Tibial nerve (tissue), 4 donors: ENCODE results near the gene ZNF554. TPM values are rescaled to one million over a fixed set of nuclear protein-coding genes. Genes with fewer than 3 reads are reported as not detected.

Experiments used
- DNase-seq, 2 donors: peaks; one replicate each; pipeline ENCODE4 v3.0.0-alpha.2; 2019; ENCODE audit warnings: low spot score in 2 of 2
- H3K27ac ChIP-seq, 4 donors: fragments of 200-600 bp; sonication (generic) in 3 of 4; one replicate each; pipeline ENCODE4 v1.5.1; 2017 to 2019; ENCODE audit warnings: mild to moderate bottlenecking in 1 of 4
- H3K27me3 ChIP-seq, 2 donors: fragments of 200-600 bp; sonication (generic) in 1 of 2; one replicate each; pipeline versions ENCODE4 v1.5.1 to v1.6.0; 2017 to 2019
- H3K36me3 ChIP-seq, 3 donors: fragments of 200-600 bp; sonication (generic); one replicate each; pipeline ENCODE4 v1.5.1; 2018 to 2019
- H3K4me1 ChIP-seq, 4 donors: fragments of 200-600 bp; sonication (generic) in 3 of 4; one replicate each; pipeline ENCODE4 v1.5.1; 2017 to 2019
- H3K4me3 ChIP-seq, 4 donors: fragments of 200-600 bp; sonication (generic) in 3 of 4; one replicate each; pipeline ENCODE4 v1.5.1; 2017 to 2019; ENCODE audit warnings: mild to moderate bottlenecking in 1 of 4, moderate library complexity in 1 of 4
- H3K9me3 ChIP-seq, 4 donors: fragments of 200-600 bp; sonication (generic) in 3 of 4; one replicate each; pipeline ENCODE4 v1.5.1; 2017 to 2019
- EP300 ChIP-seq, 2 donors: sonication (generic); formaldehyde crosslinking; IDR thresholded peaks; one replicate each; pipeline ENCODE4 v1.6.1; 2017; ENCODE audit warnings: antibody characterized with exemption in 2 of 2, mild to moderate bottlenecking in 1 of 2
- POLR2A ChIP-seq, 2 donors: fragments of 450-650 bp; IDR thresholded peaks; one replicate each; pipeline ENCODE4 v1.6.1; 2017; ENCODE audit warnings: antibody characterized with exemption in 2 of 2, mild to moderate bottlenecking in 2 of 2, moderate library complexity in 2 of 2
- WGBS, 2 donors: methylation state at CpG; one replicate each; pipeline ENCODE4 v1.1.5; 2018; 5-methylcytosine and 5-hydroxymethylcytosine counted together
- total RNA-seq, 4 donors: library from RNA; depleted of rRNA; stranded (reverse); fragments of >200 nt; gene quantifications; one replicate each; pipeline ENCODE4 v1.1.0, GENCODE V29; 2016
- TF ChIP-seq, protein P1 (sequence below), 5 experiments: fragments of 200-600 bp in 3 of 5; fragments of 450-650 bp in 2 of 5; sonication (generic) in 3 of 5; IDR thresholded peaks; one replicate each; pipeline ENCODE4 v1.5.1; 2016 to 2019; ENCODE audit warnings: antibody characterized with exemption in 5 of 5, mild to moderate bottlenecking in 3 of 5, moderate library complexity in 2 of 5

The ZNF554 gene
- total RNA-seq, 4 donors from 2014 or later, result 4.4 to 9.0 (median 6.7) TPM

DNA sequence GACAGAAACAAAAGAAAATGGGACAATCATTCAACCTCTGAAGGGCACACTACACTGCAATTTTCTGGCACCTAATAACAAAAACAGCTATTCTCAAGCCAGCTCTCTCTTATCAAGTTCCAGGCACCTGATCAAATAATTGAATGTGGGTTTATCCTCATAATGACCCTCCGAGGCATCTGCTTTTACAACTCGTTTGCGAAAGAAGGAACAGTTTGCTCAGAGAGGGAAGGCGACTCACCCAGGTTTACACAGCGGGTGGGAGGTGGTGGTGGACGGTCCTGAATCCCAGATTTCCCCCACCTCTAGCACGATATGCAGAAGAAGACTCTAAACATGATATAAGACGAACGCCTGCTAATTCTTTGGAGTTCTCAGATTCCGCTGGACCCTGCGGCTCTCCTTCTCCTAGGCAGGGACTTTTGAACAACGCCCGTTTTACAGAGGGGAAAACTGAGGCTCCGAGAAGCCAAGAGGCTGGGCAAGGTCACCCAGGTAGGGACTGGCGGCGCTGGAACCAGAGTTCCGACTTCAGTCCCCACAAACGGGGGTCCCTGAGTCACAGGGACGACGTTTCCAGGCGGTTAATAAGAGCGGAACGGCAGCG, 37.2 kb upstream of the ZNF554 start:
- Histone ChIP-seq H3K36me3 (peaks cover 0 to 13% (median 0%) of the 10 kb centered on the region in 3 donors), H3K4me3 (peak overlapping the region; percentile 76 to 99 (median 94)), H3K27ac (peak overlapping the region; percentile 93 to 96 (median 94)), H3K4me1 (peaks cover 0 to 80% (median 47%) of the 10 kb centered on the region in 4 donors), H3K9me3 (no peaks in the 10 kb centered on the region), H3K27me3 (no peaks in the 10 kb centered on the region)
- no peak for DNase-seq
- TF ChIP-seq, protein P1, sequence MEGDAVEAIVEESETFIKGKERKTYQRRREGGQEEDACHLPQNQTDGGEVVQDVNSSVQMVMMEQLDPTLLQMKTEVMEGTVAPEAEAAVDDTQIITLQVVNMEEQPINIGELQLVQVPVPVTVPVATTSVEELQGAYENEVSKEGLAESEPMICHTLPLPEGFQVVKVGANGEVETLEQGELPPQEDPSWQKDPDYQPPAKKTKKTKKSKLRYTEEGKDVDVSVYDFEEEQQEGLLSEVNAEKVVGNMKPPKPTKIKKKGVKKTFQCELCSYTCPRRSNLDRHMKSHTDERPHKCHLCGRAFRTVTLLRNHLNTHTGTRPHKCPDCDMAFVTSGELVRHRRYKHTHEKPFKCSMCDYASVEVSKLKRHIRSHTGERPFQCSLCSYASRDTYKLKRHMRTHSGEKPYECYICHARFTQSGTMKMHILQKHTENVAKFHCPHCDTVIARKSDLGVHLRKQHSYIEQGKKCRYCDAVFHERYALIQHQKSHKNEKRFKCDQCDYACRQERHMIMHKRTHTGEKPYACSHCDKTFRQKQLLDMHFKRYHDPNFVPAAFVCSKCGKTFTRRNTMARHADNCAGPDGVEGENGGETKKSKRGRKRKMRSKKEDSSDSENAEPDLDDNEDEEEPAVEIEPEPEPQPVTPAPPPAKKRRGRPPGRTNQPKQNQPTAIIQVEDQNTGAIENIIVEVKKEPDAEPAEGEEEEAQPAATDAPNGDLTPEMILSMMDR (IDR thresholded peaks at IDR 0.05), result no peak
- no peak for TF ChIP-seq EP300 (IDR thresholded peaks at IDR 0.05)
- no peak for TF ChIP-seq POLR2A (IDR thresholded peaks at IDR 0.05)
- 1 to 2% methylated on average over 16 to 20 of the region's 24 CpGs for WGBS, 2 donors

DNA sequence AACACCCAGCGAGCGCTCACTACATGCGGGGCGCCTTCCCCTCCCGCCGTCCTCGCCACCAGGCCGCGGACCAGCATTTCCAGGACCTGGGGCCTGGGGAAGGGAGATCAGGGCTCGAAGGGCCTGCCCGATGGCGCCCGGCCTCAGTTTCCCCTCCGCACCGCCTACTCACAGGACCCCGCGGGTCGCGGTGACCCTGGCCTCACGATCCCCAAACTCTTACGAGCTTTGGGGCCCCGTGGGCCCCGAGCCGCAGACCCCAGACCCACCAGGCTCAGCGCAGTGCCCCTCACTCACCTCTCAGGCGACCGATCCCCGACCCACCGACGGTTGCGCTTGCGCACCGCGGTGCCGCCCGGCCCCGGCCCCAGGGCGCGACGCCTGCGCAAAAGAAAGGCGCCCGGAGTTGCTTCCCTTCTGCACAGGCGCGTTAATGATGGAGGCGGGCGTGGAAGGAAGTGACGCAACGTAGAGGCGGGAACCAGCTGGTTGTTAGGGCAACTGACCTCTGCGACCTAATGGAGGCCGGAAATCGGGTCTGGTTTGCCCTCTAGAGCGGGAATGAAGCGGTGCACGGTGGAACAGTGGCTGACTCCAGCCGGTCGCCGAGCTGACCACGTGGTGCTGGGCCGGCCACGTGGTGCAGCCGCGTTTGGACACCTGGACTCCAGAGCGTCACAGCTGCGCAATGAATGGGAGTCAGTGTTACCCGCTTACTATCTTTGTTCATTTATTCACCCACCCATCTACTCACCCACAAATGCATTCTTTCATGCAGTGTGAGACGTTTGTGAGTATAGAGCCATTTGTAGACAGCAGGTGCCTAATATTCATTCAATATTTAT, 36.5 kb upstream of the ZNF554 start, which contains the start of gene SGTA:
SGTA (minus strand) TSS at position 338 of the 845 bp plus-strand sequence. CDS start 14,205 bp downstream, outside the sequence.
- Histone ChIP-seq H3K36me3 (peaks cover 0 to 8% (median 0%) of the 10 kb centered on the region in 3 donors), H3K27me3 (no peaks in the 10 kb centered on the region), H3K9me3 (no peaks in the 10 kb centered on the region), H3K4me1 (peaks cover 0 to 73% (median 47%) of the 10 kb centered on the region in 4 donors), H3K4me3 (peak within 1 kb of the TSS; percentile 76 to 99 (median 94)), H3K27ac (peak within 1 kb of the TSS; percentile 93 to 96 (median 94))
- DNase-seq, result peak; percentile 97 to 99
- TF ChIP-seq, protein P1 (IDR thresholded peaks at IDR 0.05), result peak; percentile 39 to 81 (median 58)
- TF ChIP-seq EP300 (IDR thresholded peaks at IDR 0.05) (peak; percentile 93 to 99), POLR2A (IDR thresholded peaks at IDR 0.05) (peak; percentile 79 to 92)
- 1% methylated on average over 45 to 60 of the region's 68 CpGs for WGBS, 2 donors

DNA sequence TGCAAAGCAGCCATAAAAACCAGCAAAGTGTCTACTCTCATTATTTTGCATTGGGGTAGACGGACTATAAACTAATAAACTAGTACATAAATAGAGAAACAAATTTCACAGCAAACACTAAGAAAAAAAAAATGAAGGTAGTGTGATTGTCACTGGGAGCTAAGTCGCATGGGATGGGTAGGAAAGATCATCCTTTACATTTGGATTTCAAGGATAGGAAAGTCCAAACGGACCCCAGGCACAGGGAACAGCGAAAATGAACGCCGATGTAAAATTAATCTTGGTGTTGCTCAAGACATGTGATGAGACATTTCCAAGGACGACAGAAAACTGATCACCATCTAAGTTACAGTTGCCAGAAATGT, 35.9 kb upstream of the ZNF554 start:
- no peak for DNase-seq
- WGBS, 2 donors, result 74 to 77% methylated on average over 7 of the region's 7 CpGs
- H3K9me3 ChIP-seq, result no peaks in the 10 kb centered on the region
- H3K36me3 ChIP-seq, result peaks cover 0 to 2% (median 0%) of the 10 kb centered on the region in 3 donors
- H3K27ac ChIP-seq, result peak overlapping the region in 3 of 4 donors; percentile 93 to 96 (median 95)
- no peaks in the 10 kb centered on the region for H3K27me3 ChIP-seq
- TF ChIP-seq POLR2A (IDR thresholded peaks at IDR 0.05) (no peak), EP300 (IDR thresholded peaks at IDR 0.05) (no peak)
- TF ChIP-seq, protein P1 (IDR thresholded peaks at IDR 0.05), result no peak
- H3K4me3 ChIP-seq, result peak overlapping the region in 3 of 4 donors; percentile 90 to 99 (median 97)
- peaks cover 0 to 67% (median 46%) of the 10 kb centered on the region in 4 donors for H3K4me1 ChIP-seq

DNA sequence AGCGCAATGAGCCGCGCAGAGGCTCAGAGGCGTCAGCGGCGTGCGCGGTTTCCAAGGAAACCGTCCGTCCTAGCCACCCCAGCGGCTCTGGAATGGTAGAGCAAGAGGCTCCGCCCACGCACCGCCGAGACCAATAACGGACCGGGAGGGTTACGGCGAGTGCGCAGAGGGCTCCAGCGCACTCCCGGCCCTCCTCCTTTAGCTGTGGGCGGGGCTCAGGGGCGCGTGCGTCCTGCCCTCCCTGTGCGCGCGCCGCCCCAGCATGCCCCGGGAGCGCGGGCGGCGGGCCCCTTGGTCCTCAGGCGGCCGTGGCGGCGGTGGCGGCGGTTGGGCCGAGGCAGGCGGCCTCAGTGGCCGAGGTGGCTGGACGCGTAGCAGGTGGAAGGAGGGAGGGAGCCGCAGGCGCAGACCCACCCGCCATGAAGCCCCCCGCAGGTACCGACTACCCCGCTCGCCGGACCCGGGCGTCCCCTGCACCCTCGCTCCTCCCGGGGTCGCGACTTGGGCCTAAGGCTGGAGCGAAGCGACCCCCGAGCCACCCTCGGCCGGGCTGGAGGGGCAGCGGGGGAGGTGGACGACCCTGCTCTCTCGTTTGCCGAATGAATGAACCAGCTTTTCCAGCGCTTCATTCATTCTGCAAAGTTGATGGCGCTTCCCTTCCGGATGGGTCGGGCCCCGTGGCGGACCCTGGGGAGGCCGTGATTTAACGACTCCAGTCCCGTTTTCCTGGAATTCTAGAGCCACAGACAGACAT, 34.2 kb upstream of the ZNF554 start, which contains the start of gene THOP1:
THOP1 (plus strand) TSS at position 260 of the 754 bp plus-strand sequence; CDS start at position 420, 160 bp downstream.
- H3K36me3 ChIP-seq, result peaks cover 0 to 7% (median 0%) of the 10 kb centered on the region in 3 donors
- peak; percentile 97 to 98 for DNase-seq
- no peaks in the 10 kb centered on the region for H3K9me3 ChIP-seq
- H3K27me3 ChIP-seq, result no peaks in the 10 kb centered on the region
- peak within 1 kb of the TSS in 3 of 4 donors; percentile 77 to 87 (median 78) for H3K27ac ChIP-seq
- TF ChIP-seq EP300 (IDR thresholded peaks at IDR 0.05) (peak; percentile 61 to 62), POLR2A (IDR thresholded peaks at IDR 0.05) (peak in 1 of 2 donors; percentile 56)
- TF ChIP-seq, protein P1 (IDR thresholded peaks at IDR 0.05), result peak in 2 of 5 experiments; percentile 22 to 43
- H3K4me1 ChIP-seq, result peaks cover 0 to 50% (median 29%) of the 10 kb centered on the region in 4 donors
- 0% methylated on average over 16 to 62 of the region's 78 CpGs for WGBS, 2 donors
- H3K4me3 ChIP-seq, result peak within 1 kb of the TSS; percentile 51 to 97 (median 84)
